A549 (cell line): ENCODE measurements around the gene ARHGAP30. TPM values are rescaled to one million over a fixed set of nuclear protein-coding genes. Genes with fewer than 3 reads are reported as not detected.

Source experiments
- ATAC-seq, 2 experiments: fragments of 200-7000 bp in 1 of 2; fragments of >200 bp in 1 of 2; cut with Nextera tagmentation in 1 of 2; cut with Tn5 transposase in 1 of 2; 3 replicates each; pipeline versions ENCODE4 v1.8.0 to v1.9.1; 2018 to 2020; ENCODE audit warnings: mild to moderate bottlenecking in 1 of 2, moderate library complexity in 1 of 2
- CTCF ChIA-PET: fragments of 300-600 bp; sonication (Branson Sonifier 250); formaldehyde crosslinking; extraction: SDS; loops from one replicate; lab custom pipeline; 2021; ENCODE audit warnings: antibody characterized with exemption, inconsistent platforms; lab: Yijun Ruan, JAX
- POLR2A ChIA-PET: fragments of 350-600 bp; formaldehyde crosslinking; extraction: SDS; loops from one replicate; lab custom pipeline; 2021; ENCODE audit warnings: antibody characterized with exemption, inconsistent platforms; lab: Yijun Ruan, JAX
- DNase-seq, 2 experiments: peaks; one replicate each; pipeline versions ENCODE4 v3.0.0 to v3.0.0-alpha.2; 2011 to 2016; ENCODE audit warnings: low read depth in 1 of 2, low spot score in 1 of 2
- FAIRE-seq: peaks from 2 replicates; lab custom pipeline; 2011; peaks lifted over from hg19 to GRCh38; lab: Jason Lieb, UNC
- H3K27ac ChIP-seq, 2 experiments: fragments of >200 bp; sonication (Bioruptor Twin); formaldehyde crosslinking; 3 replicates each; pipeline ENCODE4 v1.5.1; 2016 to 2017
- H3K4me1 ChIP-seq: fragments of >200 bp; sonication (Bioruptor Twin); formaldehyde crosslinking; 3 replicates; pipeline ENCODE4 v1.6.1; 2016
- H3K4me2 ChIP-seq: fragments of >200 bp; sonication (Bioruptor Twin); formaldehyde crosslinking; 3 replicates; pipeline ENCODE4 v1.6.1; 2016
- H3K4me3 ChIP-seq: fragments of >200 bp; sonication (Bioruptor Twin); formaldehyde crosslinking; 3 replicates; pipeline ENCODE4 v1.5.1; 2016
- H3K9me3 ChIP-seq: fragments of >200 bp; sonication (Bioruptor Twin); formaldehyde crosslinking; 3 replicates; pipeline ENCODE4 v1.6.1; 2016
- BCL3 ChIP-seq: fragments of >200 bp; sonication (Bioruptor Twin); formaldehyde crosslinking; IDR thresholded peaks from 3 replicates; pipeline ENCODE4 v1.6.1; 2016
- CHD4 ChIP-seq: fragments of 200-600 bp; sonication (generic); IDR thresholded peaks from 2 replicates; pipeline ENCODE4 v1.6.1; 2016; ENCODE audit warnings: antibody characterized with exemption, mild to moderate bottlenecking, borderline replicate concordance
- EHF ChIP-seq: fragments of 250-450 bp; sonication (Bioruptor Pico); IDR thresholded peaks from 2 replicates; pipeline ENCODE4 v1.5.0; 2020; ENCODE audit warnings: mild to moderate bottlenecking
- ESRRA ChIP-seq: fragments of 150-350 bp; IDR thresholded peaks from 2 replicates; pipeline ENCODE4 v1.6.1; 2014; ENCODE audit warnings: mild to moderate bottlenecking, low read length, borderline replicate concordance
- FOSL2 ChIP-seq, 2 experiments: fragments of 450-650 bp in 1 of 2; fragments of >200 bp in 1 of 2; sonication (Bioruptor Twin) in 1 of 2; formaldehyde crosslinking; IDR thresholded peaks; 2 replicates each; pipeline versions ENCODE4 v1.5.0 to v1.6.1; 2016 to 2020; ENCODE audit warnings: mild to moderate bottlenecking in 1 of 2, moderate library complexity in 1 of 2
- FOXS1 ChIP-seq: fragments of 250-450 bp; sonication (Bioruptor Pico); IDR thresholded peaks from 2 replicates; pipeline ENCODE4 v1.5.0; 2020; ENCODE audit warnings: mild to moderate bottlenecking, moderate library complexity
- HDAC2 ChIP-seq: fragments of 200-600 bp; sonication (generic); IDR thresholded peaks from 2 replicates; pipeline ENCODE4 v1.6.1; 2016
- HES2 ChIP-seq: fragments of >200 bp; sonication (Bioruptor Twin); formaldehyde crosslinking; IDR thresholded peaks from 2 replicates; pipeline ENCODE4 v1.6.1; 2016
- HOXA7 ChIP-seq: fragments of 250-450 bp; sonication (Bioruptor Pico); IDR thresholded peaks from 2 replicates; pipeline ENCODE4 v1.5.0; 2020; ENCODE audit warnings: mild to moderate bottlenecking, moderate library complexity
- HOXB13 ChIP-seq: fragments of 250-450 bp; sonication (Bioruptor Pico); IDR thresholded peaks from 2 replicates; pipeline ENCODE4 v1.5.0; 2020; ENCODE audit warnings: low read depth, mild to moderate bottlenecking, moderate library complexity
- MAX ChIP-seq: IDR thresholded peaks from 2 replicates; pipeline ENCODE4 v1.6.1; 2012
- NFE2L2 ChIP-seq: fragments of 150-350 bp; conservative IDR thresholded peaks from 2 replicates; pipeline ENCODE4 v1.6.1; 2014; ENCODE audit warnings: low read length
- NR3C1 ChIP-seq: fragments of >200 bp; sonication (Bioruptor Twin); formaldehyde crosslinking; IDR thresholded peaks from 3 replicates; pipeline ENCODE4 v1.6.1; 2017
- POLR2A ChIP-seq: IDR thresholded peaks from 2 replicates; pipeline ENCODE4 v1.6.1; 2012; ENCODE audit warnings: mild to moderate bottlenecking, low read length
- RCOR1 ChIP-seq: fragments of 150-350 bp; IDR thresholded peaks from 2 replicates; pipeline ENCODE4 v1.6.1; 2014; ENCODE audit warnings: antibody characterized with exemption, low read length, low read depth
- REST ChIP-seq: fragments of 200-600 bp; sonication (generic); IDR thresholded peaks from 2 replicates; pipeline ENCODE4 v1.6.1; 2016; ENCODE audit warnings: antibody characterized with exemption, mild to moderate bottlenecking, moderate library complexity
- RFX5 ChIP-seq: fragments of 450-650 bp; IDR thresholded peaks from 2 replicates; pipeline ENCODE4 v1.7.1; 2014; ENCODE audit warnings: antibody characterized with exemption, mild to moderate bottlenecking, moderate library complexity
- RNF2 ChIP-seq: fragments of 200-600 bp; sonication (generic); IDR thresholded peaks from 2 replicates; pipeline ENCODE4 v1.6.1; 2016; ENCODE audit warnings: low read depth, mild to moderate bottlenecking, antibody characterized with exemption, moderate library complexity, borderline replicate concordance
- SMC3 ChIP-seq: fragments of >200 bp; sonication (Bioruptor Twin); formaldehyde crosslinking; IDR thresholded peaks from 3 replicates; pipeline ENCODE4 v1.6.1; 2018; ENCODE audit warnings: inconsistent platforms
- SREBF2 ChIP-seq: fragments of 450-650 bp; IDR thresholded peaks from 2 replicates; pipeline ENCODE4 v1.6.1; 2014; ENCODE audit warnings: mild to moderate bottlenecking, moderate library complexity
- TFCP2L1 ChIP-seq: fragments of 250-450 bp; sonication (Bioruptor Pico); IDR thresholded peaks from 2 replicates; pipeline ENCODE4 v1.5.0; 2021; ENCODE audit warnings: mild to moderate bottlenecking
- TP53 ChIP-seq: fragments of 250-450 bp; sonication (Bioruptor Pico); IDR thresholded peaks from 2 replicates; pipeline ENCODE4 v1.5.0; 2021; ENCODE audit warnings: mild to moderate bottlenecking, moderate library complexity
- WGBS: methylation state at CpG from one replicate; pipeline ENCODE4 v1.1.6; 2017; ENCODE audit errors: missing lambda C conversion rate; 5-methylcytosine and 5-hydroxymethylcytosine counted together
- polyA plus RNA-seq, 4 experiments: library from polyadenylated mRNA; depleted of rRNA in 3 of 4; stranded (reverse); fragments of >200 nt; fragmentation: RNase III in 1 of 4; extraction: RNeasy Plus Mini Kit Qiagen cat#74134 plus additional on column Dnase treatment in 1 of 4; gene quantifications; 2 replicates in 3 of 4; 3 replicates in 1 of 4; pipeline ENCODE4 v1.2.3, GENCODE V29; 2011 to 2017

The ARHGAP30 gene
- polyA plus RNA-seq, 2 of the 4 experiments (the other 2 are of a cell fraction), result 0.06 to 0.13 TPM

- ATAC-seq (no peak), DNase-seq (no peak), FAIRE-seq (no peak)
- WGBS, result 85% methylated on average over 8 of the region's 10 CpGs
- TF ChIP-seq BCL3, result no peak
- no peak for TF ChIP-seq RCOR1
- no peak for TF ChIP-seq FOXS1 (CRISPR knock-in tag)
- TF ChIP-seq RFX5, result no peak
- no peak for TF ChIP-seq CHD4
- TF ChIP-seq TFCP2L1 (CRISPR knock-in tag), result no peak
- TF ChIP-seq HOXA7 (CRISPR knock-in tag), result no peak
- Histone ChIP-seq H3K27ac (no peak overlapping the region), H3K4me3 (no peak overlapping the region), H3K4me1 (no peaks in the 10 kb centered on the region), H3K9me3 (peaks cover 34% of the 10 kb centered on the region), H3K4me2 (no peak overlapping the region)
- ChIA-PET POLR2A (interaction anchor here (0.6 to 0.9 kb wide), 3 partner anchors 21 to 32 kb away, joined by 3 read pairs; partner anchors contain the start of gene F11R), CTCF (interaction anchor here (0.5 to 2.0 kb wide), 7 partner anchors 9 to 67 kb away, joined by 3 to 7 read pairs (median 4); partner anchors contain the start of genes KLHDC9, NIT1 and PFDN2)
Measured at GRCh38 chr1:161051219-161051618, 18.5 kb downstream of the ARHGAP30 start.

- ChIA-PET POLR2A (interaction anchor here (0.8 kb wide), 1 partner anchor 9 kb away, joined by 4 read pairs; no protein-coding TSS in a partner anchor), CTCF (no interaction called here)
- DNase-seq, result no peak
- no peak overlapping the region for H3K27ac ChIP-seq
- FAIRE-seq, result no peak
- peaks cover 34% of the 10 kb centered on the region for H3K9me3 ChIP-seq
- H3K4me1 ChIP-seq, result peaks cover 5% of the 10 kb centered on the region
- no peak overlapping the region for H3K4me3 ChIP-seq
- ATAC-seq, result no peak
- WGBS, result 81% methylated on average over 4 of the region's 5 CpGs
- TF ChIP-seq HDAC2, result no peak
- TF ChIP-seq HOXA7 (CRISPR knock-in tag), result no peak
- no peak for TF ChIP-seq NFE2L2
- no peak for TF ChIP-seq REST
- TF ChIP-seq POLR2A, result no peak
- no peak overlapping the region for H3K4me2 ChIP-seq
Measured at GRCh38 chr1:161048949-161049722, 20.6 kb downstream of the ARHGAP30 start.

GRCh38 chr1:161047436-161048420 is 22.0 kb downstream of the ARHGAP30 start:
- no peak for ATAC-seq
- Histone ChIP-seq H3K4me2 (no peak overlapping the region), H3K4me3 (no peak overlapping the region), H3K27ac (no peak overlapping the region), H3K4me1 (peaks cover 6% of the 10 kb centered on the region), H3K9me3 (peaks cover 34% of the 10 kb centered on the region)
- TF ChIP-seq EHF (CRISPR knock-in tag), result no peak
- no peak for TF ChIP-seq NFE2L2
- TF ChIP-seq NR3C1, result no peak
- TF ChIP-seq SREBF2, result no peak
- TF ChIP-seq ESRRA, result no peak
- no peak for TF ChIP-seq RNF2
- TF ChIP-seq FOSL2 (IDR thresholded peaks at IDR 0.05), result no peak
- TF ChIP-seq FOSL2 (CRISPR knock-in tag; IDR thresholded peaks at IDR 0.05), result no peak
- no peak for TF ChIP-seq TP53 (CRISPR knock-in tag)
- no peak for TF ChIP-seq MAX
- no peak for TF ChIP-seq HOXB13 (CRISPR knock-in tag)
- no peak for TF ChIP-seq SMC3
- TF ChIP-seq BCL3, result no peak
- TF ChIP-seq HES2, result no peak
- no peak for DNase-seq
- WGBS, result 86% methylated on average over 17 of the region's 18 CpGs
- no peak for FAIRE-seq
- CTCF ChIA-PET, result interaction anchor here (1.1 to 4.6 kb wide), 6 partner anchors 12 to 119 kb away, joined by 3 to 42 read pairs (median 6); partner anchors contain the start of genes KLHDC9 and PPOX
- POLR2A ChIA-PET, result interaction anchor here (0.8 to 2.9 kb wide), 4 partner anchors 27 to 119 kb away, joined by 3 to 11 read pairs (median 6); partner anchors contain the start of genes F11R and PPOX
